A204.1 (cell line): Measurements from ENCODE around the gene UVRAG.
"Not testable (repeated sequence)": the region's sequence is repeated elsewhere in the genome, so short reads cannot be mapped to it uniquely, and the experiment has no call there.

Source experiments
- FAIRE-seq: peaks from 2 replicates; lab custom pipeline; 2012; peaks lifted over from hg19 to GRCh38; lab: Jason Lieb, UNC

The UVRAG gene

DNA sequence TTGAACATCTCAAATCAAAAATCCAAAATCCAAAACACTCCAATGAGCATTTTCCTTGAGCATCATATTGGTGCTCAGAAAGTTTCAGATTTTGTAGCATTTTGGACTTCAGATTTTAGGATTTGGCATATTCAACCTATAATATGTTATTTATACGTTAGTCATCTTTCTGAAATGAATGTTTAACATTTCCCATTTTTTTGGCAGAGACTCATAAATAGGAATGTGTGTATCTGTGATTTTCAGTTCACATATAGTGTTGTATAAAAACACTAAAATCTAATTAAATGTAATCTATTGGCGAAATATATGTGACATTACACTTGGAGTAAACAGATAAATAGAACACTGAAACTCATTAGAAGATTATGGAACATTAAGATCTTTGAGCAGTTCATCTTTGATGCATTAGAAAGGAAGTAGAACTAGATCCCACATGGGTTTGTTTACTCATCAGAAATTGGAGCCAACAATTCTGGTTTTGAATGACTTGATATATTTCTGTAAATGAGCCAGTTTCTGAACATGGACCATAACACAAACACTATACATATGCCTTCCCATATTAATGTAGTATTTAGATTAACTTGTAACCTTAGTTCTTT, 153.1 kb downstream of the UVRAG start:
- peak; percentile 16 for FAIRE-seq

DNA sequence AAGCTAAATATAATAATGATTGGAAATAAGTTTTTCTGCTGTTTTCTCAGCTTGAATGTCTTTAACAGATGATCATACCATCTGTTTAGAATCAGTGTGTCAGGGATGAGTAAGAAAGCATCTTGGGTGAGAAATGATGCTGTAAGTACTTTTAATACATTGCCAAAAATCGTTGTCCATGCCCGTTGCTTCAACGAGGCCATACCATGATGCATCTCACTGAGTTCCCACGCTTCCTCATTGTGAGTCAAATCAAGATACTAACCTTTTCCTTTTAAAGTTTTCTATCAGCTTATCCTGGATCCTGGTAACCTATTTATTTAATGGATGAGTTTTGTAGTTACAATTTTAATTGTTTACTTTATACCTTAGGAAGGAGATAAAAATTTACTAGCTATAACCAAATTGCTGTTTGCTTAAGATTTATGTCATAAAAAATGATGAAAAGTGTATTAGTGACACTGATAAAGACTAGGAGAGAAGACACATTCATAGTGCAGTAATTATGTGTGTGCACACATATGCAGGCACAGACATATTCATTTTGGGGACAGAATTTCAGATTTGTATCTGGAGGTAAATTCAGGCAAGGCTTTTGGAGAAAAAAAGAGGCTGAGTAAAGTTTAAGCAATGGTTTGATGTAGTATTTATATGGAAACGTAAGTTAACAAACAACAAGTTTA, 154.8 kb downstream of the UVRAG start:
- no peak for FAIRE-seq

DNA sequence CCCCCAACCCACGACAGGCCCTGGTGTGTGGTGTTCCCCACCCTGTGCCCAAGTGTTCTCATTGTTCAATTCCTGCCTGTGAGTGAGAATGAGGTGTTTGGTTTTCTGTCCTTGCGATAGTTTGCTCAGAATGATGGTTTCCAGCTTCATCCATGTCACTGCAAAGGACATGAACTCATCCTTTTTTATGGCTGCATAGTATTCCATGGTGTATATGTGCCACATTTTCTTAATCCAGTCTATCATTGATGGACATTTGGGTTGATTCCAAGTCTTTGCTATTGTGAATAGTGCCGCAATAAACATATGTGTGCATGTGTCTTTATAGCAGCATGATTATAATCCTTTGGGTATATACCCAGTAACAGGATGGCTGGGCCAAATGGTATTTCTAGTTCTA, 158.7 kb downstream of the UVRAG start:
- FAIRE-seq = not testable (repeated sequence)

DNA sequence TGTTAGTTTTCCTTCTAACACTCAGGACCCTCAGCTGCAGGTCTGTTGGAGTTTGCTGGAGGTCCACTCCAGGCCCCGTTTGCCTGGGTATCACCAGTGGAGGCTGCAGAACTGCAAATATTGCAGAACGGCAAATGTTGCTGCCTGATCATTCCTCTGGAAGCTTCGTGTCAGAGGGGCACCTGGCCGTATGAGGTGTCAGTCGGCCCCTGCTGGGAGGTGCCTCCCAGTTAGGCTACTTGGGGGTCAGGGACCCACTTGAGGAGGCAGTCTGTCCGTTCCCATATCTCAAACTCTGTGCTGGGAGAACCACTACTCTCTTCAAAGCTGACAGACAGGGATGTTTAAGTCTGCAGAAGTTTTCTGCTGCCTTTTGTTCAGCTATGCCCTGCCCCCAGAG, 164.1 kb downstream of the UVRAG start:
- not testable (repeated sequence) for FAIRE-seq

DNA sequence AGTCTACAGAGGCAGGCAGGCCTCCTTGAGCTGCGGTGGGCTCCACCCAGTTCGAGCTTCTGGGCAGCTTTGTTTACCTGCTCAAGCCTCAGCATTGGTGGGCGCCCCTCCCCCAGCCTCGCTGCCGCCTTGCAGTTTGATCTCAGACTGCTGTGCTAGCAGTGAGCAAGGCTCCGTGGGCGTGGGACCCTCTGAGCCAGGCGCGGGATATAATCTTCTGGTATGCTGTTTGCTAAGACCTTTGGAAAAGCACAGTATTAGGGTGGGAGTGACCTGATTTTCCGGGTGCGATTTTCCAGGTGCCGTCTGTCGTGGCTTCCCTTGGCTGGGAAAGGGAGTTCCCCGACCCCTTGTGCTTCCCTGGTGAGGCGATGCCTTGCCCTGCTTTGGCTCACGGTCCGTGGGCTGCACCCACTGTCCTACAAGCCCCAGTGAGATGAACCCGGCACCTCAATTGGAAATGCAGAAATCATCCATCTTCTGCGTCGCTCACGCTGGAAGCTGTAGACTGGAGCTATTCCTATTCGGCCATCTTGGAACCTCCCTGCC, 164.5 kb downstream of the UVRAG start:
- not testable (repeated sequence) for FAIRE-seq

DNA sequence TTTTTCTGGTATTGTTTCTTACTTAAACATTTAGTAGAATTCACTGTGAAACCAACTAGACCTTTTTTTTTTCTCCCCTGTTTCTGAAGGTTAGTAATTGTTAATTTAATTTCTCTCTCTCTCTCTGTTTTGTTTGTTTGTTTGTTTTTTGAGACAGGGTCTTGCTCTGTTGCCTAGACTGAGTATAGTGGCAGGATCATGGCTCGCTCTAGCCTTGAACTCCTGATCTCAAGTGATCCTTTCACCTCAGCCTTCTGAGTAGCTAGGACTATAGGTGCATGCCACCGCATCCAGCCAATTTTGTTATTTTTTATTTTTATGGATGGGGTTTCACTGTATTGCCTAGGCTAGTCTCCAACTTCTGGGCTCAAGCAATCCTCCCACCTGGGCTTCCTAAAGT, 165.0 kb downstream of the UVRAG start:
- FAIRE-seq = no peak

DNA sequence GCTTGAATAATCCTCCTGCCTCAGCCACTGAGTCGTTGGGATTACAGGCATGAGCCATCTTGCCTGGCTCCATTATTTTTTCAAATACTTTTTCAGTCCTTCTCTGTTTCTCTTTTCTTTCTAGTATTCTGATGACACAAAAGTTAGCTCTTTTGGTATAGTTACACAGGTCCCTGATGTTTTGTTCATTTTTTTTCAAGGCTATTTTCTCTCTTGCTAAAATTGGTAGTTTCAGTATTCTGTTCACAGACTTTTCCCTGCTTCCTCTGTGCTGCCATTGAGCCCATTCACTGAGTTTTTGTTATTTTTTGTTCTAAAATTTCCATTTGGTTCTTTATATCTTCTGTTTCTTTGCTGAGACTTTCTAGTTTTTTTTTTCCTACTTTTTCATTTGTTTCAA, 166.5 kb downstream of the UVRAG start:
- FAIRE-seq = no peak

DNA sequence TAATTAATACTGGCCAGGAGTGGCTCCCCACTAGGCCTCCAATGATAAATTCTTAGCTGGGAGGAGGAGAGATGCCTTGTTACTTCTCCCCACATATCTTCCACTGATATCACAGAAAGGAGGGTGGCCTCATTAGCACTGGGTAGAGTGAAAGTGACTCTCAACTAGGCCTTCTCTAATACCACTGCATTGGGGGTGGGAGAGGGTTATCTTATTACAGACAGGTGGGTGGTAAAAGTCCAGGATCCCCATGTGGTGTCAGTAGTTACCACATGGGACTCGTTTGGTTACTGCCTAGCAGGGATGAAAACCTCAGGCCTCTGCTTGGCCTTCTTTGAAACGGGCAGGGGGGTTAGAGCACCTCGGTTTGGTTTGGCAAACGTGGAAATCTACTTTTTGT, 167.3 kb downstream of the UVRAG start:
- no peak for FAIRE-seq

DNA sequence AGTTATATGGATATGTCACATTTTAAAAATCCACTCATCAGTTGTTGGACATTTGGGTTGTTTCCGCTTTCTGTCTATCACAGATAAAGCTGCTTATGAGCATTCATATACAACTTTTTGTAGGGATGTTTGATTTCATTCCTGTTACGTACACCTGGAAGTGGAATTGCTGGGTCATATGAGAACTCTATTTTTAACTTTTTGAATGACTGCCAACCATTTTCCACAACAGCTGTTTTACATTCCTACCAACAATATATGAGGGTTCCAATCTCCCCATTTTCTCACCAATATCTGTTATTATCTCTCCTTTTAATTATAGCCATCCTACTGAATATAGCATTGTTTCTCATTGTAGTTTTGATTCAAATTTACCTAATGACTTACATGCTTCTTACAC, 172.0 kb downstream of the UVRAG start:
- FAIRE-seq = no peak

DNA sequence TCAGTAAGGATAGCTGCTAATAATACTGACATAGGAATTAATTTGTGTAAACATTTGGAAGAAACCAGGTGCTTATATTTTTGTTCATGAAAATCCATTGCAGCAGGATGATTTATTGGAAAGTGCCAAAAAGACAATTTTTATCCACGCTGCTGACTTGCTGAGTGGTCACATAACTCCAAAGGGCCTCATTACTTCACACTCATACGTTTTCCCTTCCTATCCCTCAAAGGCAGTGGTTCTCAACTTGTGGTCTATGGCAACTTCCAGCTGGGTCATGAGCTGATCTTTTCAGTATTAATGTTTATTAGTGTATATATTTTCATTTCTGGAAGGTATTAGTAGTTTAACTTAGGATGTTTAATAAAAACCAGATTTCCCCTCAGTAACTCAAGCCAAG, 178.1 kb downstream of the UVRAG start:
- no peak for FAIRE-seq

DNA sequence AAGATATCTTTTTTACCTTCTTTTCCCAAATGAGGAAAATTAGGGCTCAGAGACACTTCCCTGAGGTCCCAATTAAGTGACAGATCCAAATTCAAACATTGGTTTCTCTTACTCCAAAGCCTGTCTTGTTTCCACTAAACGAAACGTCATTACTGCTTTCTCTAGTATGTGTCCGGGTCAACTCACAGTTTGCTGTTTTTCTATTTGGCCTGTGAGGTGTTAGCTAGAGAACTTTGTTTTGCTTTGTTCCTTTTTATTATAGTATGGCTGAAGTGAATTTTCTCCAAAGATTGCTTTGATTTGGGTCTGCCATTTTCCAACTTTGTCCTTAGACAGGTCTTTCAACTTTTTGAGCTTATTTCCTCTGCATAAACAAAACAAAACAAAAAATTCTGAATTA, 179.6 kb downstream of the UVRAG start:
- FAIRE-seq = no peak

DNA sequence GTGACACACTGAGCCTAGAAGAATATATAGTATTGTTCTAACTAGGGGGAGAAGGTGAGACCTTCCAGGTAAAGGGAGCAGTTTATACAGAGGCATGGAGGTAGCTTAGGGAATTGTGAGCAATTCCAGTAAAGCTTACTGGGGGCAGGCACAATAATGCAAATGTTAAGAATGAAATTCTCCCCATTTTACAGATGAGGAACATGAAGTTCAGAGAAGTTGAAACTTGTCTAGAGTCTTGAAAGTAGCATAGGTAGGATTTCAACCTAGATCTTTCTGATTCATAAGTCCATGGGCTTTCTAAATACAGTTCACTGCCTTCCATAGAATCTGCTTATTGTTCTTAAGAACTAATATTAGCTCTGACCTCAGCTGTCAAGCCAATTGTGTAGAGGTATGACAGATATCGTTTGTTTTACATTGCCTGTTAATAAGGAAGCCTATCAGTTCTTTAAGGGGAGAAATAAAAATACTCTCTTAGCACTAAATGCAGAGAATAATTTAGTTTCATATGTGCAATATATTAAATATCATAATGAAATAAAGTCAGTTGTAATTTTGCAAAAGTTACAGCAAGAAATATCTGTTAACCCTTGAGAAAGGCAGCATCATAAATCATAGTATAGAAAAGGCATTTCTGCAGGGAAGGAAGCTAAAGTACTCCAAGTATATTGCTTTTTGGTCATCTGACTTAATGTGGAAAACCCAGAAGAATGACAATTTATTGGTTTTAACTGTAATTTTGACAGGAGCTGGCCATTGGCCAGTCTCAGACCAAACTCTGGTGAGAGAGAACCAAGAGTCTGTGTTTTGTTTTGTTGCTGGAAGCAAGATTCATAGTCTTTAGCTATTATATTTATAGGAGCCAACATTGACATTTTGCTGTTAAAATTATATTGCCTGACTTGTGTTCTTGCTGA, 181.8 kb downstream of the UVRAG start:
- no peak for FAIRE-seq

DNA sequence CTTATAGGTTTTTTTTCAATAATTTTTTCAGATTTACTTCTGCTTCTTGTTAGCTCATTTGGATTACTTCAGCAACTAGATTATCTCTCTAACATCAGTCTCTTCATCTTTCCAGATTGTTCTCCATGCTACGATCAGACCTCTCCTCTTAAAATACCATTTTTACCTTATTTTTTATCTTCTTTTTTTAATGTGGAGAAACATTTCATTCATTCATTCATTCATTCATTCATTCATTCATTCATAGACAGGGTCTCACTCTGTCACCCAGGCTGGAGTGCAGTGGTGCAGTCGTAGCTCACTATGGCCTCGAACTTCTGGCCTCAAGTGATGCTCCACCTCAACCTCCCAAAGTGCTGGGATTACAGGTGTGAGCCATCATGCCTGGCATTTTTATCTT, 189.4 kb downstream of the UVRAG start:
- FAIRE-seq = no peak

DNA sequence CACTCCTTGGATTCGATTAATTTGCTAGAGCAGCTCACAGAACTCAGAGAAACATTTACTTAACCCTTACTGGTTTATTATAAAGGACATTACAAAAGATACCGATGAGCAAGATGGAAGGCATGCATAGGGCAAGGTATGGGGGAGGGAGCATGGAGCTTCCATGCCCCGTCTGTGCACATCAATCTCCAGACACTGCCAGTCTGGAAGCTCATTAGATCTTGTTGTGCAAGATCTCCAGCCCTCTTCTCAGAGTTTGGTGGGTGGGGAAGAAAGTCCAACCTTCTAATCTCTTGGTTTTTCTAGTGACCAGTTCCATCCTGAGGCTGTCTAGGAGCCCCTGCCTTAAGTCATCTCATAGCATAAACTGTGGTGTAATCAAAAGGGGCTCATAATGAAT, 190.7 kb downstream of the UVRAG start:
- FAIRE-seq = no peak

DNA sequence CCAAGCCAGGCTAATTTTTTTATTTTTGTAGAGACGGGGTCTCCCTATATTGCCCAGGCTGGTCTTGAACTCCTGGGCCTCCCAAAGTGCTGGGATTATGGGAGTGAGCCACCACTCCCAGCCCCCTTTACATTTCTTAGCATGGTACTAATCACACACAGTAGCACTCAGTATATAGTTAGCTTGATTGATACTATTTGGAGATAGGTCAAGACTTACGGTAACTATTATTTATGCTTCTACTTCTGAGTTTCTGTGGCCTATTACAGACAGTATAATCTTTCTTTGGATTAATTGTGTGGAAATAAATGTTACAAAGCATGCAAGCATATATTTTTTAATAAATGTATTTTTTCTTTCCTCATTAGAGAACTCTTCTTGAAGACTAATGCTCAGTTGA, 192.2 kb downstream of the UVRAG start:
- FAIRE-seq = no peak

DNA sequence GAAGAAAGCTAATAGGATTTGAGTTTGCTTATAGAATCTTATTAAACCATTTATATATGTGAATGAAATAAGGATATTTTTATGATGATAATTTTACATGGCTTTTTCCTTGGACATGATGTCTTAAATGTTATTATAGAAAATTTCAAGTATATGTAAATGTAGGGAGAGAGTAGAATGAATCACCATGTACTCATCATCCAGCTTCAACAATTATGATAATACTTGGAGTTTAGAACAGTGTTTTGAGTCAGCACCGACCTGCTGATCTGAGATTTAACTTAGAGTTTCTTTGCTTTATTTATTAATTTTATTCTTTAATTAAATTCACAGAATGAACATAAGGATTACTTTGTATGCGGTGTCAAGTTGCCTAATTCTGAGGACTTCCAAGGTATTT, 193.5 kb downstream of the UVRAG start:
- FAIRE-seq = no peak

DNA sequence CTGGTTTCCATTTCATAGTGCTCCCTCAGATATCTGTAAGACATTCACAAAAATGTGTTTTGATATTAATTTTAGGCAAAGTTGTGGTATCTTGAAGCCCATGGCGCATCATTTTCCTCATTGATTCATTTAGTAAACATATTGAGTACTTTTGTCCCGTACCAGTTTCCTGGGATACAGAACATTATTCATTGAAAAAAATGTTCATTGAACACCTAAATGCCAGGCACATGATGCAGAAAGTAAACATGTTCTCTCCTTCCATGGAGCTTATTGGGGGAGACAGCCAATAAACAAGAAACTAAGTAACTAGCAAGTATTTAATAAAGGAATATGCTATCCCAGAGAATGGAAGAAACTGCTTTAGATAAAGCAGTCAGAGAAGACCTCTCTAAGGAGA, 195.0 kb downstream of the UVRAG start:
- no peak for FAIRE-seq

DNA sequence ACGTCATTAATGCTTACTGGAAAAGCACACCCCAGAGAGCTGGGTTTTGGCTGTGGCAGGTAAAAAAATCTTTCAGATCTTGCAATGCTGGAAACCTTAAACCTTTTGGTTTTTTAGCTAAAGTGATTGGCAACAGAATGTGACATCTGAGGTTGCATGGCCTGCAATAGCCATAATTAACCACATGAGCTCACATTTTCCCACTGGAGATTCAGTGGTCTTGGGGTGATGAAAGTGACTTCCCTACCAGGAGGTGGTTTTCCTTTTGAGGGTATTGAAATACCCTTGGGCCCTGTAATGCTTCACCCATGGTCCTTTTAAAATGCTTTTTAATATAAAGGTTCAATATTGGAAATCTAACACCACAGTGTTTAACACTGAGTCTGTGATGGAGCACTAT, 198.5 kb downstream of the UVRAG start:
- FAIRE-seq = no peak

DNA sequence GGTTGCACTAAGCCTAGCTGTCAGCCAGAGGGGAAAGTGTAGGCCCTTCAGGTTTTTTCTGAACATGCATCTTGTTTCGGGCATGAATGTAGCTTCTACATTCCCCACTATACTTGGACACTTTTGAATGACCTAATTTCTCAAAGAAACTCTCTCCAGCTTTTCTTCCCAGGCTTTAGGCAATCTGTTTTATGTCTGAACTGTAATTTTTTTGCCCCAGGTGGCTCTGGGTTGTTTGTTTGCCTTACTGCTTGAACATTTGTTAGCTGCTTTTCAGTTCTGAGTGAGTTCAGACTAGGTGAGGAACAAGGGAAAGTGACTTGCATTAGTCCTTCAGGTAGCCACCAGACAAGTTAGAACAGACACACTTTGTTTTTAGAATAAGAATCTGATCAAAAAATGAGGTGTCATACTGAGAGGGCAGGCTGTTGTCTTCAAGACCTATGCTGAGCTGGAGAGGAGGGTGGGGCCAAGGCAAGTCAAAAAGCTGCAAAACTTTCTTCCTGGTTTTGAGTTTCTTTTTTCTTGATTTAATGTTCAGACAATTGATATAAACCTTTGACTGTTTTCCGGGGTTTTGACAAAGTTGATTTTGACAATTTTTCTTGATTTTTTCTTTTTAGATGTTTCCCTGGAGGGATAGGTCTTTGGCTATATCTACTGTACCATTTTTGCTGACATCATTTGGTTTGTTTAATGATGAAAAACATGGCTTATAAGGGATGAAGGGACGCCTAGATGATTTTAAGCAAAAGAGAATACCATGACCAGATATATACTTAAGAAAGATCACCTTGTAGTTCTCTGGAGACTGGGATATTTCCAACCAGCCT, 208.4 kb downstream of the UVRAG start:
- no peak for FAIRE-seq

DNA sequence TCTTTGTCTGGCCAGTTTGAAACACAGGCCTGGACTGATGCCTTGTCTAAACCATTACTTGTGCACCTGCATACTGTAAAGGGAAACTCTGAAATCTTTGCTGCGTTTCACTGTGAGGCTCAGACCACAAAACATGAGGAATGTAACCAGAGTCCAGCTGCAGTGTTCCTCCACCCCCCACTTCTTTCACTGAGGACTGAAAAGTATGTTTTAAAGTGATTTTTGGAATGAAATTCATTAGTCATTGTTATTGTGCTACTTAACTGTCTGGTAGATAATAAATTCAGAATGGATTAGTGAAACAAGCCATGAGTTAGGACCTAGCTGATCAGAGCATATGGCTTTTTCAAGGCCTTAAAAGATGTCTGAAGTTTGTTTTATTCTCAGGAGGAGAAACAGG, 210.1 kb downstream of the UVRAG start:
- FAIRE-seq = no peak

DNA sequence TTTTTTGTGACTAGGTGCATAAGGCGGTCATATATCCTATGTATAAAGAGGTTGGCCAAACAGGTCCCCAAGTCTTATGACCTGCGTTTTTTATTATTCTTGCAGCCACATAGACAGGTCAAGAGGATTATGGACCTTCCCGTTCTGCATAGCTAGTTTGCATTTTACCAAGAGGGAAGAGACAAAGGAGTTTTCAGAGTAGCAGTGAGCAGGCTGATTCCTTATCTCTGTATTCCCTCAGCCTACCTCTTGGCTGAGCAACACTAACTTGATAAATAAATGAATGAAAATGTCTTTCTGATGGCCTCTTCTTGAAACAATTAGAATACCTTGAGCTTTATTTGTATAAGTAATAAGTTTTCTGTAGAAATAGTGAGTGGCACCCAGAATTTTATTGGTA, 210.8 kb downstream of the UVRAG start:
- no peak for FAIRE-seq

DNA sequence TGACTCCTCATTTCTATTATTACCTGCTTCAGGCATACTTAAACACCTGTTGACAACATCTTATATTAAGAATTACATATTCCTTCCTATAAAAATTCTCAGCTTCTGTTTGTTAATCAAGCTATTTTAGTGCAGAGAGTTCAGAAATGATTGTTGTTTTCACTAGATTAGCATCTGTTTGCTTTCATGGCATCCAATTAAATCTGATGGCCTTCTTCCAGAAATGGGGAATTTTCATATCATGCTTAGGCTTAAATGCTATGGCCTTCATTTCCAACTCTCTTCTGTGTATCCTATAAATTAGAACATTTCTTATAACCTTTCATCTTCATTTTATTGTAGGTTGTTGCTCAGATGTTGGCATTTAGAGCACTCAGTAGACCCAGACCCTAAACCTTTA, 211.3 kb downstream of the UVRAG start:
- FAIRE-seq = no peak
